HG02943 (cell line): ENCODE data around the gene RIMBP2.

Experiments
- ATAC-seq: cut with Tn5 transposase; IDR thresholded peaks from one replicate; pipeline ENCODE4 v1.9.1; 2021; ENCODE audit warnings: mild to moderate bottlenecking, low read depth, moderate library complexity; ENCODE audit not compliant: unreplicated experiment

RIMBP2 gene

GRCh38 chr12:130579231-130579630 lies 136.9 kb downstream of the RIMBP2 start:
- ATAC-seq, result no peak

- ATAC-seq, result no peak
Measured at GRCh38 chr12:130577351-130577750, 138.7 kb downstream of the RIMBP2 start.

DNA sequence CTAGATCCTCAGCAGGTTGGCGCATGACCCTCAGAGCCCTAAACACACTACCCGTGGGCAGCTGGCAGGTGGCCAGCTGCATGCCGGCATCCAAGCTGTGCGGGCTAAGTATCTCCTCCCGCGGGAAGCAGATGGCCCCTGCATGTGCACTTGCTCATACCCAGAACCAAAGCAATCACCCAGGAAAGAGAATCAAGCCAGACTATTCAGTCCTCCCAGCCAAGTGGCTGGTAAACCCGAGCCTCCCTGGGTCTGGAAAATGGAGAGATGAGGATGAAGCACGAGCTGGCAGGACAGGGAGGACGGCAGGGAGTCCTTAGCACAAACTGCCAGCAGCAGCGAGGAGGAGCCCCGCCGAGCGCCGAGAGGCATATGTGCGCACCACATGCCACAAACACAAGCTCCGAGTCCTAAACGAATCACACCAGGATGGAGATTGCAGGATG lies 139.7 kb downstream of the RIMBP2 start:
- no peak for ATAC-seq

DNA sequence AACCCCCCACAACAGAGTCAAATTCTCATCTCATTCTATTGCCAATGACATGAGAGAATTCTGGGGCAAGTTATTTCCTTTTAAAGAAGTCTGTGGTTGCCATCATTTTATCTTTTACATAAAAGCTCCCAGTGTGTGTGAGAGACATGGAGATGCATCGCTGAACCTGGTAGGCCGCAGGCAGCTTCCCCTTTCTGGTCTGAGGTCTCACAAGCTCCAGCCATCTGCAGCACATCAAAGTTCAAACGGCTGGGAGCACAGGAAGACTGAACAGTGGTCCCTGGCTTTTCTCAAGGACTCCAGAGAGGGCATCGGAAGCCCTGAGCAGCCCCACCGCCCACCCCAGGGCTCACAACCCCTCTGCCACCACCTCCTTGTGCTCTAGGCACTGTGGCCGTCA lies 141.7 kb downstream of the RIMBP2 start:
- no peak for ATAC-seq

DNA sequence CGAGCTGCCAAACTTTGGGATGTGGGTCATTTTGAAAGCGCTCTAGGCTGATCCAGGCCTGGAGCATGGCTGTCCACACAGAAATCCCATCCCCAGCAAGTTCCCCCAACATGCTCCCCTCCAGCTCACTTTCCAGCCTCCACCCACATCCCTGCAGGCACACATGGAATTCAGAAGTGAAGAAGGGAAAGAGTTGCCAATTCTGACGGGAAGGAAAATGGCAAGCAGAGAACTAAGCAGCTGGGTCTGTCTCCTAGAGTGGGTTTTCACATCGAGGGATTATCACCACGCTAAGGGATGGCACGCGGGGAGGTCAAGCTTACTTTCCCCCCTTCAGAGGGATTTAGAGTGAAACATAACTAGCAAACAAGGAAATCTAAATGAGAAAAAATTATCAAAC lies 142.3 kb downstream of the RIMBP2 start:
- no peak for ATAC-seq

GRCh38 chr12:130573235-130573634 lies 142.9 kb downstream of the RIMBP2 start:
- ATAC-seq, result no peak

DNA sequence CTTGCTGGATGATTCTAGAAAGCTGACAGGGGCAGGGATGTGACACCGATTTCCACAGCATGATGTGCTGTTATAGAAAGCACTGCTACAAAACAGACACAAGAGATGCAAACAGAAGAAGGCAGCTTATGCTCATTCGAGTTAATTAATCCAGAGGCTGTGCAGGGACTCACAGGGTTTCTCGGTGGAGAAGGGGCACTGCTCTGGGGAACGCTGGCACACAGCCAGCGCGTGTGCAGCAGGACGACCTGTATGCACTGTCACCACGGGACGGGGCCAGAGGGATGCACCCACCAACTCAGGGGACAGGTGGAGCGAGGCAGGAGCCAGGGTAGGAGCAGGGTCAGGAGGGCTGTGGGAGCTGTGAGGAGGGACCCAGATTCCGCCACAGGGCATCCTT lies 143.5 kb downstream of the RIMBP2 start:
- ATAC-seq, result no peak

GRCh38 chr12:130571734-130572133 lies 144.4 kb downstream of the RIMBP2 start:
- no peak for ATAC-seq

- no peak for ATAC-seq
Measured at GRCh38 chr12:130571089-130571488, 145.0 kb downstream of the RIMBP2 start.

DNA sequence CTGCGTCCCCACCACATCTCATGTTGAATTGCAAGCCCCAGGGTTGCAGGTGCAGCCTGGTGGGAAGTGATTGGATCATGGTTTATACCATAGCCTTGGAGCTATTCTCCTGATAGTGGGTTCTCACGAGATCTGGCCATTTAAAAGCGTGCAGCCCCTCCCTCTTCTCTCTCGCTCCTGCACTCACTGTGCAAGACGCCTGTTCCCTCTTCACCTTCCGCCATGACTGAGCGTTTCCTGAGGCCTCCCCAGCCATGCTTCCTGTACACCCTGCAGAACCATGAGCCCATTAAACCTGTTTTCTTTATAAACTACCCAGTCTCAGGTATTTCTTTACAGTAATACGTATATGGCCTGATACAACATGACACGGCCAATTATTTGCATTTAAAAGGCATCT lies 146.6 kb downstream of the RIMBP2 start:
- no peak for ATAC-seq

DNA sequence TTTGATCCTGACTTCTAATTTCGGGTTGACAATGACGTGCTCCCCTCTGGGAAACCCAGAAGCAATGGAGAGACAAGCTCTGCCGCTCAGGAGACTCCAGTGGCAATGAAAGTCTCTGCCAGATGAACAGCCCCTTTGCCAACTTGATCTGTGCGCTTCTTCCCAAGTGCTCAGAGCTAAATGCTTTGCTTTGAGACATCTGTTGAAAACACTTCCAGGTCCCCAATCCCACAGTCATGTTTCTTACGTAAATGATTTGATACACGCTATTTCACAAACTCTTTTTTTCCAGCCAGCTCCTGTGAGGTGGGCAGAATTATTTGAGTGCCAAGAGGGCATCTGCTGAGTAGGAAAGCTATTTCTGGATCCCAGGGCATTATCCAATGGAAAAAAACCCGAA lies 147.6 kb downstream of the RIMBP2 start:
- ATAC-seq, result no peak

GRCh38 chr12:130568041-130568440 lies 148.1 kb downstream of the RIMBP2 start:
- no peak for ATAC-seq

GRCh38 chr12:130566446-130567155 lies 149.5 kb downstream of the RIMBP2 start:
- ATAC-seq, result no peak

GRCh38 chr12:130565189-130565588 lies 150.9 kb downstream of the RIMBP2 start:
- no peak for ATAC-seq

- ATAC-seq, result no peak
Measured at GRCh38 chr12:130563323-130563722, 152.8 kb downstream of the RIMBP2 start.

- ATAC-seq, result no peak
Measured at GRCh38 chr12:130562716-130563115, 153.4 kb downstream of the RIMBP2 start.

GRCh38 chr12:130560321-130560720 lies 155.8 kb downstream of the RIMBP2 start:
- no peak for ATAC-seq

DNA sequence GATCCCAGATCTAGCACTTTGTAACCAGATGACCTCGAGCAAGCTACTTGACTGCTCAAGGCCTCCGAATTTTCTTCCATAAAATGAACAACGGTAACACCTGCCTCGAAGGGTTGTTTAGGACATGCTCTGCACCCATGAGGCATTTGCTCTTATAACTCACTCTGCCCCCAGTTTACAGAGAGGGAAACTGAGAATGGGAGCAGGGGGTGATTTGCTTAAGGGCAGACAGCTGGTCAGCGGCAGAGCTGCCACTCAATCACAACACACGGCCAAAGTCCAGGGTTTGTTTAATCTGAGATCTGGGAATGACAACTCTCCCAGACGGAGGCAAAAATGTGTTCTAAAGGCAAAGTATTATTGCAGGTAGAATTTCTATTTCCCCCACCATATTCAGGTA lies 156.3 kb downstream of the RIMBP2 start:
- no peak for ATAC-seq

DNA sequence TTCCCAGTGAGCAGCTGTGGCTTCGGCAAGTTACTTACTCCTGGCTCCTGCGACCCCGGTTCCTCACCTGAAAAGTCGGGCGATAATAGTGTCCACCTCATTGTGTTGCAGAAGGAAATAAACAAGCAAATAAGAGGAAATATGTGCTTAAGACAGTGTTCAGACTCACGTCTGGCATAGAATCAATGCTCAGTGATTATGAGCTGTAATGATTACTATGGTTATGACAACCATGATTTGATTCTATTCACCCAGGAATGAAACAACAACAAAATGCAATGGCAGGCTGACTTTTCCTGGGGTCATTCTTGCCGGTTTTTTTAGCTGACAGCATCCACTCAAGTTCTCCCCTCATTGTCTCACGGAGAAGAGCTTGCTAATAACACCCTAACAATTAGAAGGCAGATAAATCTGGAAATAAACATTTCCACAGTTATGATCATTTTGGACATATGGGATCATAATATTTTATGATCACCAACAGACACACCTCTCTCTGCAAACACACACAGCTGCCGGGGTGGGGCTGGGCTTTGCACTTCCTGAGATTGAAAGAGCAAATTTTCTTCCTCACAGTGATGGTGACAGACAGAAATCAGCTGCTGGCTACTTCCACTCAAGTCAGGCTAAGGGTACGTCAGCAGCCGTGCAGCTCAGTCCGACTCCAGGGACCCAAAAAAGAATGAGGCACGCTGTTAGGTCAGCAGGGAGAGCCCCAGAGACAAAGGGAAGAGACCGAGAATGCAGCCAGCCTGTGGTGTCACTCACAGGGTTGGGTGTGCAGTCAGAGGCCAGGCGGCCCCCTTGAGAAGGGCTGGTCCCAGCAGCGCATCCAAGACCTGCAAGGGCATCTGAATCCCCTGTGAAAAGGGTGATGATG lies 158.0 kb downstream of the RIMBP2 start:
- ATAC-seq, result no peak

- no peak for ATAC-seq
Measured at GRCh38 chr12:130557201-130557600, 158.9 kb downstream of the RIMBP2 start.

GRCh38 chr12:130556486-130557055 lies 159.5 kb downstream of the RIMBP2 start:
- ATAC-seq, result no peak
